Stimulated activated naive CD8-positive, alpha-beta T cell treated with anti-CD3 and anti-CD28 coated beads, Interleukin-15, Interleukin-2, amounts not matched to agents 100 ng/mL and 50 ng/mL, for 24 hours (primary cell): ENCODE measurements around the gene PPP1R37.
"Not testable (repeated sequence)": the region's sequence is repeated elsewhere in the genome, so short reads cannot be mapped to it uniquely, and the experiment has no call there.

Source experiments
- H3K27ac Mint-ChIP-seq: one replicate; pipeline ENCODE4 v1.8.0; 2021; ENCODE audit warnings: mild to moderate bottlenecking, mixed read lengths
- H3K27me3 Mint-ChIP-seq: one replicate; pipeline ENCODE4 v1.8.0; 2021; ENCODE audit warnings: mixed read lengths
- H3K36me3 Mint-ChIP-seq: one replicate; pipeline ENCODE4 v1.8.0; 2021; ENCODE audit warnings: low read depth, mixed read lengths
- H3K4me1 Mint-ChIP-seq: one replicate; pipeline ENCODE4 v1.8.0; 2021; ENCODE audit warnings: low read depth, mixed read lengths
- H3K4me3 Mint-ChIP-seq: one replicate; pipeline ENCODE4 v1.8.0; 2021; ENCODE audit warnings: mild to moderate bottlenecking, mixed read lengths
- H3K9me3 Mint-ChIP-seq: one replicate; pipeline ENCODE4 v1.8.0; 2021; ENCODE audit warnings: mixed read lengths

Gene PPP1R37

GRCh38 chr19:45097776-45098520 lies 5.0 kb downstream of the PPP1R37 start:
- Mint-ChIP-seq H3K27ac (peak overlapping the region; percentile 75), H3K4me1 (peaks cover 75% of the 10 kb centered on the region)

DNA sequence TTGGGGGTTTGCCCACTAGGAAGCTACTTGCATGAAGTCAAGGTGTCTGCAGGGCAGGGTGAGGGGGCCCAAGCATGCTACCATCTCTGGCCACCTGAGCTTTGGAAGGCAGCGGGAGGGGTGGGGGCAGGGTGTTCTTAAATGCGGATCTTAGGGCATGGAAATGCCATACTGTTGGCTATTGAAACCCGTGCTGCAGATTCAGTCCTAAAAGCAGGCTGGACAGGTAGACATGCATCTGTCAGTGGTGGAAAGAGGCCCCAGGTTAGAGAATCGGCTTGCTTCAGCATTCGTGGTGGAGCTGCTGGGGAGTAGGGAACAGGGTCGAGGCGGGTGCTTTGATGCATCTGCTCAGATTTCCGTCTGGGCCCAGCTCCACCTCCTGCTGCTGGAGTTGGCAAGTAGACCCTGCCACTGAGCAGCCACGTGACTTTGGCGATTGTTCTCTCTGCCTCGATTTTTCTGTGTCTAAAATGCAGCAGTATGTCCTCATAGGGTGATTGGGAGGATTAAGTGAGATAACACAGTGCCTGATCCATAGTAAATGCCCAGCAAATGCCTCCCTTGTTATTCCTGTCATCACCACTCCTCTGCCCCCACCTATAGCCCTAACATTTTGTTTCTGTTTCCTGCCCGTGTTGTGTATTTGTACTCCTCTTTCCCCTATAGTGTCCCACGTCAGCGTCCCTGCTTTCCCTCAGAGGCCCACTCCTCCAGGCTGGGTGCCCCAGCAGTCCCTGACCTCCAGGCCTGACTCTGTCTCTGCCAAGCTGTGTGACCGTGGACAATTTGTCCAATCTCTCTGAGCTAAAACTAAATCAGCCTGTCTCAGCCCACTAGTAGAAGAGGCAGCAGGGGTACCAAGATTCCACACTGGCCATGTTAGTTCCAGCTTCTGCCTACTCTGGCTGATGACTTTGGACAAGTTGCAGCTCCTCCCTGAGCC lies 5.8 kb downstream of the PPP1R37 start:
- H3K9me3 Mint-ChIP-seq, result no peaks in the 10 kb centered on the region
- no peaks in the 10 kb centered on the region for H3K27me3 Mint-ChIP-seq
- H3K4me3 Mint-ChIP-seq, result no peak overlapping the region
- peaks cover 78% of the 10 kb centered on the region for H3K4me1 Mint-ChIP-seq
- H3K27ac Mint-ChIP-seq, result no peak overlapping the region
- H3K36me3 Mint-ChIP-seq, result peaks cover 22% of the 10 kb centered on the region

More at GRCh38 chr19:45097776-45098520, 5.0 kb downstream of the PPP1R37 start:
- peaks cover 26% of the 10 kb centered on the region for H3K36me3 Mint-ChIP-seq
- no peaks in the 10 kb centered on the region for H3K27me3 Mint-ChIP-seq
- no peak overlapping the region for H3K4me3 Mint-ChIP-seq
- H3K9me3 Mint-ChIP-seq, result no peaks in the 10 kb centered on the region

DNA sequence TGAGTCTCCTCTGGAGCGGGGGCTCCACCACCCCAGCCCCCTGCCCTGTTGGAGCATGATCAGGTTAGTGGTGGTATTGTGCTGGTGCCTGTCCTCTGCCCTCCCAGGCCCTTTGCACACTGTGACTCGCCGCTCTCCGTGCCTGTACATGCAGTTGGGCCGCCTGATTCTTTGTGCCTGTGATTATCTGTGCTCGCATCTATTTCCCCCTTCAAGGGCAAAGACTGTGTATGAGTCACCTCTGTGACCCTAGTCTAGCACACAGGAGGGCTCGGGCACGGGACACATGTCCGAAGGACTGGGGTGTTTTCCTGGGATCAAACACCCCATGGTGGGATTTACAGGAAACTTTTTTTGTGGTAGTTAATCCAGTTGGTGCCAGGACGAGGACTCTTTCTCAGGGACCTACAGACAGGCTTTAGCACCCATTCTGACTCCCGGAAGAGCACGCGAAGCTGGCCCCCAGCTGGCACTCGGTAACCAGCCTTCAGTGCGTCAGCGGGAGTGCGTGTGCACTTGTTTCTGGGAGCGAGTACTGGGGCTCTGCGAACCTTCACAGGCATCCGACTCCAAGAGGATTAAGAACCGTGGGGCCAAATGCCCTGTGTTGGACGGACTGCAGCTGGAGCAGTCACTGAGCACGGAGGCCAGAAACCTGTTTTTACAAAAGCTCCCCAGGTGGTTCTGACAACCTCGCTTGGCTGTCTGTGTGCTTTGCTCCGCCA lies 6.7 kb downstream of the PPP1R37 start:
- Mint-ChIP-seq H3K27me3 (no peaks in the 10 kb centered on the region), H3K36me3 (peaks cover 15% of the 10 kb centered on the region), H3K4me3 (no peak overlapping the region), H3K4me1 (peaks cover 78% of the 10 kb centered on the region), H3K27ac (no peak overlapping the region), H3K9me3 (no peaks in the 10 kb centered on the region)

GRCh38 chr19:45100201-45100600 lies 7.2 kb downstream of the PPP1R37 start:
- H3K9me3 Mint-ChIP-seq, result no peaks in the 10 kb centered on the region
- no peak overlapping the region for H3K27ac Mint-ChIP-seq
- peaks cover 80% of the 10 kb centered on the region for H3K4me1 Mint-ChIP-seq
- no peak overlapping the region for H3K4me3 Mint-ChIP-seq
- H3K36me3 Mint-ChIP-seq, result peaks cover 12% of the 10 kb centered on the region
- H3K27me3 Mint-ChIP-seq, result no peaks in the 10 kb centered on the region

- H3K27ac Mint-ChIP-seq, result no peak overlapping the region
- H3K9me3 Mint-ChIP-seq, result no peaks in the 10 kb centered on the region
- no peaks in the 10 kb centered on the region for H3K27me3 Mint-ChIP-seq
- peaks cover 79% of the 10 kb centered on the region for H3K4me1 Mint-ChIP-seq
- peaks cover 11% of the 10 kb centered on the region for H3K36me3 Mint-ChIP-seq
- no peak overlapping the region for H3K4me3 Mint-ChIP-seq
These were observed 7.9 kb downstream of the PPP1R37 start for GRCh38 chr19:45100846-45101252.

DNA sequence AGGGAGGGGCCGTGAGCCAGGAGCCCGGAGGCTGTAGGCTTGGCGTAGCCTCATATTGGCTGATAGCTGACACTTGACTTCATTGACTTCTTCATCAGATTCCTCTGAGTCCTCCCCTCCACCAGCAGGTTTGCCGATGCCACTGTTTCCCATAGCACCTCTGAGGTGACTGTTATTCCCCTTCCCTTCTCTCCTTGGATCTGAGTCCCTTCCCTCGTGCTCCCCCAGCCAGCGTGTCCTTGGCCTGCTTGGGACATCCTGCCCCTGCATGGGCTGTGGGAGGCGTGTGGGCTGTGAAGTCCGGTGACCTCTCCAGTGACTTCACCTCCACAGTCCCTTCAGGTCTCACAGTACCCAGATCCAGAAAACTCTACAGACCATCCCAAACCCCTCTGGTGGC lies 8.8 kb downstream of the PPP1R37 start:
- no peaks in the 10 kb centered on the region for H3K9me3 Mint-ChIP-seq
- H3K4me3 Mint-ChIP-seq, result no peak overlapping the region
- peaks cover 1% of the 10 kb centered on the region for H3K36me3 Mint-ChIP-seq
- no peak overlapping the region for H3K27ac Mint-ChIP-seq
- no peaks in the 10 kb centered on the region for H3K27me3 Mint-ChIP-seq
- peaks cover 69% of the 10 kb centered on the region for H3K4me1 Mint-ChIP-seq

- Mint-ChIP-seq H3K4me1 (peaks cover 63% of the 10 kb centered on the region), H3K9me3 (no peaks in the 10 kb centered on the region), H3K27me3 (no peaks in the 10 kb centered on the region), H3K27ac (no peak overlapping the region), H3K36me3 (no peaks in the 10 kb centered on the region), H3K4me3 (no peak overlapping the region)
These were observed 9.5 kb downstream of the PPP1R37 start for GRCh38 chr19:45102481-45102880.

DNA sequence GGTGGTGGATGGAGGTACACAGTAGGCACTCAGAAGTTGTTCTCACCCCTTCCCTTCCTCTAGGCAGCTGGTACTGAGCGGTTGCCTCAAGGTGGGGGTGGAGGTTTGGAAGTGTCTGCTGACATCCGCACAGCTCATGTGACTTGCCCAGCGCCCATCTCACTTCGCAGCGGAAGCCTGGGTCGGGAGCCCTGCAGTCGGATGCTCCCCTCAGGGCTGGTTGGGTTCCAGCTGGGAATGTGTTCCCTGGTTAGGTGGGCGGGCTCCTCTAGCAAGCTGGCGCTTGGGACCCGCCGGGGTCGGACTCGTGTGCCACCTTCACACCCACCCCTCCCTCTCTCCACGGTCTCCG lies 10.2 kb downstream of the PPP1R37 start:
- H3K36me3 Mint-ChIP-seq, result no peaks in the 10 kb centered on the region
- peak overlapping the region; percentile 58 for H3K27ac Mint-ChIP-seq
- no peaks in the 10 kb centered on the region for H3K9me3 Mint-ChIP-seq
- H3K27me3 Mint-ChIP-seq, result no peaks in the 10 kb centered on the region
- no peak overlapping the region for H3K4me3 Mint-ChIP-seq
- H3K4me1 Mint-ChIP-seq, result peaks cover 60% of the 10 kb centered on the region

- Mint-ChIP-seq H3K27ac (peak overlapping the region; percentile 9), H3K27me3 (no peaks in the 10 kb centered on the region), H3K9me3 (no peaks in the 10 kb centered on the region), H3K4me3 (no peak overlapping the region), H3K4me1 (peaks cover 54% of the 10 kb centered on the region), H3K36me3 (no peaks in the 10 kb centered on the region)
These were observed 10.7 kb downstream of the PPP1R37 start for GRCh38 chr19:45103508-45104319.

- no peak overlapping the region for H3K4me3 Mint-ChIP-seq
- peak overlapping the region; percentile 36 for H3K27ac Mint-ChIP-seq
- no peaks in the 10 kb centered on the region for H3K36me3 Mint-ChIP-seq
- peaks cover 51% of the 10 kb centered on the region for H3K4me1 Mint-ChIP-seq
- H3K27me3 Mint-ChIP-seq, result no peaks in the 10 kb centered on the region
- H3K9me3 Mint-ChIP-seq, result no peaks in the 10 kb centered on the region
These were observed 11.8 kb downstream of the PPP1R37 start for GRCh38 chr19:45104658-45105349.

DNA sequence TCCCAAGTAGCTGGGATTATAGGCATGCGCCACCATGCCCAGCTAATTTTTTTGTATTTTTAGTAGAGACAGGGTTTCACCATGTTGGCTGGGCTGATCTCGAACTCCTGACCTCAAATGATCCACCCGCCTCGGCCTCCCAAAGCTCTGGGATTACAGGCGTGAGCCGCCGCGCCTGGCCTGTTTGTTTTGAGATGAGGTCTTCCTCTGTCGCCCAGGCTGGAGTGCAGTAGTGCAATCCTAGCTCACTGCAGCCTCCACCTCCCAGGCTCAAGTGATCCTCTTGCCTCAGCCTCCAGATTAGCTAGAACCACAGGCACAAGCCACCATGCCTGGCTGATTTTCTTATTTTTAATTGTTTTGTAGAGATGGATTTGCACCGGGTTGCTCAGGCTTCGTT lies 13.4 kb downstream of the PPP1R37 start:
- not testable (repeated sequence) for H3K36me3 Mint-ChIP-seq, H3K27ac Mint-ChIP-seq, H3K27me3 Mint-ChIP-seq, H3K4me3 Mint-ChIP-seq, H3K9me3 Mint-ChIP-seq
- peaks cover 57% of the 10 kb centered on the region for H3K4me1 Mint-ChIP-seq

DNA sequence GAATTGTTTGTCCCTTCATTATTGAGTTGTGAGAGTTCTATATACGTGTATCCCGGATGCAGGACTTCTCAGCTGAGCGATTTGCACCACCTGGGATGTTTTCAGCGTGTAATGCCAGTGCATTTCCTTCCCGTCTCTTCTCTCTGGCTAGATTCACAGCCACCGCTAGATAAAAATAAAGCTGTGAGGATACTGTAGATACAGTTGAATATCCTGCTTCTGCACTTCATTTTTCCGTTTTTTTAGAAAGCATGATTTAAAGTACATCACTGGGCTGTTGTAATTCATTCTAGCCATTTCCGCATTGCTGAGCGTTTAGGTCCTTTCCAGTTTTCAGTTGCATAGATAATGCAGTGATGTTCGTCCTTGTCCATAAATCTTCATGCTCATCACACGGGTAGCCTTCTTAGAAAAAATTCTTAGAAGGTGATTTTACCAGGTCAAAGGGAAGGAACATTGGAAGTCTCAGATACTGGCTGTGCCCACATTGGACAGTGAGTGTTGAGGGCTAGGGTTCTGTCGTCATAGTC lies 14.7 kb downstream of the PPP1R37 start:
- no peak overlapping the region for H3K27ac Mint-ChIP-seq
- H3K27me3 Mint-ChIP-seq, result no peaks in the 10 kb centered on the region
- peaks cover 58% of the 10 kb centered on the region for H3K4me1 Mint-ChIP-seq
- H3K36me3 Mint-ChIP-seq, result no peaks in the 10 kb centered on the region
- H3K9me3 Mint-ChIP-seq, result no peaks in the 10 kb centered on the region
- H3K4me3 Mint-ChIP-seq, result no peak overlapping the region

GRCh38 chr19:45110851-45111266 lies 17.9 kb downstream of the PPP1R37 start:
- H3K4me3 Mint-ChIP-seq, result no peak overlapping the region
- no peaks in the 10 kb centered on the region for H3K36me3 Mint-ChIP-seq
- H3K27ac Mint-ChIP-seq, result no peak overlapping the region
- peaks cover 47% of the 10 kb centered on the region for H3K4me1 Mint-ChIP-seq
- H3K9me3 Mint-ChIP-seq, result no peaks in the 10 kb centered on the region
- H3K27me3 Mint-ChIP-seq, result no peaks in the 10 kb centered on the region
